ENCODE data around the gene CHRNA5. TPM values are rescaled to one million over a fixed set of nuclear protein-coding genes. Genes with fewer than 3 reads are reported as not detected.
"Not testable (repeated sequence)": the region's sequence is repeated elsewhere in the genome, so short reads cannot be mapped to it uniquely, and the experiment has no call there.

CHRNA5 gene
- total and polyA plus RNA-seq, 7 donors = 0.92 to 3.8 (median 1.8) TPM

- H3K27me3 ChIP-seq = no peaks in the 10 kb centered on the region
- H3K9me3 ChIP-seq = no peaks in the 10 kb centered on the region
- 89 to 96% methylated on average over 1 of the region's 1 CpG for WGBS, 2 donors
- TF ChIP-seq, protein P1, sequence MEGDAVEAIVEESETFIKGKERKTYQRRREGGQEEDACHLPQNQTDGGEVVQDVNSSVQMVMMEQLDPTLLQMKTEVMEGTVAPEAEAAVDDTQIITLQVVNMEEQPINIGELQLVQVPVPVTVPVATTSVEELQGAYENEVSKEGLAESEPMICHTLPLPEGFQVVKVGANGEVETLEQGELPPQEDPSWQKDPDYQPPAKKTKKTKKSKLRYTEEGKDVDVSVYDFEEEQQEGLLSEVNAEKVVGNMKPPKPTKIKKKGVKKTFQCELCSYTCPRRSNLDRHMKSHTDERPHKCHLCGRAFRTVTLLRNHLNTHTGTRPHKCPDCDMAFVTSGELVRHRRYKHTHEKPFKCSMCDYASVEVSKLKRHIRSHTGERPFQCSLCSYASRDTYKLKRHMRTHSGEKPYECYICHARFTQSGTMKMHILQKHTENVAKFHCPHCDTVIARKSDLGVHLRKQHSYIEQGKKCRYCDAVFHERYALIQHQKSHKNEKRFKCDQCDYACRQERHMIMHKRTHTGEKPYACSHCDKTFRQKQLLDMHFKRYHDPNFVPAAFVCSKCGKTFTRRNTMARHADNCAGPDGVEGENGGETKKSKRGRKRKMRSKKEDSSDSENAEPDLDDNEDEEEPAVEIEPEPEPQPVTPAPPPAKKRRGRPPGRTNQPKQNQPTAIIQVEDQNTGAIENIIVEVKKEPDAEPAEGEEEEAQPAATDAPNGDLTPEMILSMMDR (IDR thresholded peaks at IDR 0.05) = no peak
- TF ChIP-seq POLR2AphosphoS5 (IDR thresholded peaks at IDR 0.05) = no peak
- TF ChIP-seq EP300 (IDR thresholded peaks at IDR 0.05) = no peak
- no peak for TF ChIP-seq POLR2A (IDR thresholded peaks at IDR 0.05)
- H3K27ac ChIP-seq = no peak overlapping the region
- DNase-seq = no peak
- no peaks in the 10 kb centered on the region for H3K36me3 ChIP-seq
- H3K4me1 ChIP-seq = peaks cover 0 to 9% (median 2%) of the 10 kb centered on the region in 4 donors
- intact Hi-C loops (cut with DNase I) = no loop called here
- H3K4me3 ChIP-seq = no peak overlapping the region
Measured at GRCh38 chr15:78536134-78536533, 29.2 kb upstream of the CHRNA5 start.

DNA sequence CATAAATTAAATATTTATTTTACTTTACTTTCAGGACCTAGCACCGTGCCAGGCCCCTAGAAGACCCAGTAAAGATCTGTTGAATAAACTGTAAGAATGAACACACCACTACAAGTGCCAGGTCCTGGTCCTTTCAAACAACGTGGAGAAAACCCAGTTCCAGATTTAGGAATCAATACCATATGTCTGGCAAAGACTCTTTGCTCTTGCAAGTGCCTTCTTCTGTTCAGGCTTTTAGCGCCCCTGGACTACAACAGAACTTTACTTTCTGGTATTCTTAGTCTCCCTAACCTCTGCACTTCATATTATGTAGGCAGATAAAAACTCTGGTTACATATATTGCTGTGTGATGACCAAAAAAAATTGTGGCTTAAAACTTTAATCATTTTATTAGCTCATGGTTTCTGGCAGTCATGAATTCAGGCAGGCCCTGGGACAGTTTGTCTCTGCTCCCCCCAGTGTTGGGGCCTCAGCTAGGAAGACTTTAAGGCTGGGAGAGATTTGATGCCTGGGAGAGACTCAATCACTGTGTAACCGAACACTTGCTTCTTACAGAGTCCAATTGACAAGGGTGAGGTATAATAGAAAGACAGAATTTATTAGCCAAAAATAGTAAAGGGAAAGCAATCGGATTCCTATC is 27.9 kb upstream of the CHRNA5 start:
- H3K9me3 ChIP-seq = no peaks in the 10 kb centered on the region
- no peak overlapping the region for H3K4me3 ChIP-seq
- intact Hi-C loops (cut with DNase I) = no loop called here
- WGBS, 2 donors = 91% methylated on average over 5 of the region's 5 CpGs
- no peak for DNase-seq
- TF ChIP-seq POLR2AphosphoS5 (IDR thresholded peaks at IDR 0.05) = no peak
- TF ChIP-seq POLR2A (IDR thresholded peaks at IDR 0.05) = no peak
- TF ChIP-seq, protein P1 (IDR thresholded peaks at IDR 0.05) = no peak
- TF ChIP-seq EP300 (IDR thresholded peaks at IDR 0.05) = no peak
- H3K27me3 ChIP-seq = no peaks in the 10 kb centered on the region
- H3K27ac ChIP-seq = no peak overlapping the region
- H3K4me1 ChIP-seq = peaks cover 0 to 22% (median 13%) of the 10 kb centered on the region in 4 donors
- peaks cover 0 to 5% (median 0%) of the 10 kb centered on the region in 4 donors for H3K36me3 ChIP-seq

- Histone ChIP-seq H3K4me3 (no peak overlapping the region), H3K27me3 (no peaks in the 10 kb centered on the region), H3K4me1 (peaks cover 0 to 29% (median 16%) of the 10 kb centered on the region in 4 donors), H3K36me3 (peaks cover 0 to 14% (median 4%) of the 10 kb centered on the region in 4 donors), H3K27ac (no peak overlapping the region), H3K9me3 (no peaks in the 10 kb centered on the region)
- intact Hi-C loops (cut with DNase I) = no loop called here
- WGBS, 2 donors = 85 to 92% methylated on average over 1 of the region's 1 CpG
- no peak for TF ChIP-seq POLR2AphosphoS5 (IDR thresholded peaks at IDR 0.05)
- TF ChIP-seq, protein P1 (IDR thresholded peaks at IDR 0.05) = no peak
- no peak for TF ChIP-seq POLR2A (IDR thresholded peaks at IDR 0.05)
- TF ChIP-seq EP300 (IDR thresholded peaks at IDR 0.05) = no peak
- no peak for DNase-seq
Measured at GRCh38 chr15:78538358-78538757, 27.0 kb upstream of the CHRNA5 start.

DNA sequence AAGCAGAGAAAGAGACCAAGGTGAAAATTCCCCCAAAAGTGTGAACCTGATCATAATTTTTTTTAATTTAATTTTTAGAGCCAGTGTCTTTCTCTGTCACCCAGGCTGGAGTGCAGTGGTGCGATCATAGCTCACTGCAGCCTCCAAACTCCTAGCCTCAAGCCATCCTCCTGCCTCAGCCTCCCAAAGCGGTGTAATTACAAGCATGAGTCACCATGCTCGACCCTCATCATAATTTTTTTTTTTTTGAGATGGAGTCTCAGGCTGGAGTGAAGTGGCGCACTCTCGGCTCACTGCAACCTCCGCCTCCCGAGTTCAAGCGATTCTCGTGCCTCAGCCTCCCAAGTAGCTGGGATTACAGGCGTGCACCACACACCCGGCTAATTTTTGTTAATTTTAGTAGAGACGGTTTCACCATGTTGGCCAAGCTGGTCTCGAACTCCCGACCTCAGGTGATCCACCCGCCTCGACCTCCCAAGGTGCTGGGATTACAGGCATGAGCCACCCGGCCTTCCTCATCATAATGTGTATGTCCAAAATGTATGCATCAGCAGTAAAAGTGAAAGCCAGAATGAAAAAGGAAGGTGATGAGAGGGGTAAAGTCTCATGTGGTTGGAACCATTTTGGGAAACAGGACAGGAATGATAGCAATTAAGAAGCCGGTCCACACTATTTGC is 25.7 kb upstream of the CHRNA5 start:
- peaks cover 0 to 29% (median 16%) of the 10 kb centered on the region in 4 donors for H3K4me1 ChIP-seq
- H3K9me3 ChIP-seq, H3K27me3 ChIP-seq, DNase-seq: not testable (repeated sequence)
- H3K27ac ChIP-seq = peak overlapping the region; percentile 94 to 97 (median 96)
- WGBS, 2 donors = 66 to 76% methylated on average over 18 of the region's 18 CpGs
- intact Hi-C loops (cut with DNase I) = loop anchor here (2.0 kb wide), 2 partner anchors 25 to 33 kb away; partner anchors contain the start of genes CHRNA5 and HYKK
- H3K4me3 ChIP-seq = peak overlapping the region; percentile 73 to 88 (median 78)
- peaks cover 0 to 27% (median 7%) of the 10 kb centered on the region in 4 donors for H3K36me3 ChIP-seq

DNA sequence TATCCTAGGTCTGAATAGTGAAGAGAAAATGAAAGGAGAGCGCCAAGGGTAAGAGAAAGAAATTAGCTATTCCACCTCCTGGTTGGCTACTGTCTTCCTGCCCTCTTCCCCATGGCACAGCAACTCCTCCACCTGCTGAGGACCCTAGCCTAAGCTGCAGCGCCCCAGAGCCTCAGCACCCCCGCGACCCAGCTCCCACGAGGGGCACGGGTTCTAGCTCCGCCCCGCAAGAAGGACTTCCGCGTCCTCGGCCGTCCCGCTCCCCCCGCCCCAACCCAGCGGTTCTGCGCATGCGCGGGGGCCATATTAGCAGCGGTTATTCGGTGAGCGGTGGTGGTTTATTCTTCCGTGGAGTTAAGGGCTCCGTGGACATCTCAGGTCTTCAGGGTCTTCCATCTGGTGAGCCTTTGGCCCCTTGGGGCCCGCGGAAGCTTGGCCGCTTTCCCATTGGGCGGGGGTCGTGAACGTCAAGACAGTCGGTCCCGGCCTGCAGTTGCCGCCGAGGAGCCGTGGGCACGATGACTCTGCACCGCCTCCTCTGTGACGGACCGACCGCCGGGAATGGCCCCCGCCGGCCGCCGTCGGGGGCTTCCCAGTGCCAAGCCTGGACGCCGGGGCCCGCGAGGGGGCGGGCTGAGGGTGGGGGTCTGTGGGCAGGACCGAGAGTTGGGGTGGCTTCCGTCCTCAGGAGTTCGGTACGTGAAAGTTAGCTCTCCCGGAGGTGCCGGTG is 25.0 kb upstream of the CHRNA5 start, which contains the start of gene PSMA4:
Gene PSMA4 (plus strand): TSS at position 304 of the 730 bp plus-strand sequence. CDS start 1,484 bp downstream, outside the sequence.
- H3K9me3 ChIP-seq = no peaks in the 10 kb centered on the region
- WGBS, 2 donors = 0% methylated on average over 56 of the region's 56 CpGs
- peaks cover 1 to 34% (median 12%) of the 10 kb centered on the region in 4 donors for H3K36me3 ChIP-seq
- peaks cover 0 to 29% (median 16%) of the 10 kb centered on the region in 4 donors for H3K4me1 ChIP-seq
- intact Hi-C loops (cut with DNase I) = loop anchor here (2.0 kb wide), 2 partner anchors 24 to 34 kb away; partner anchors contain the start of genes CHRNA5 and HYKK
- TF ChIP-seq, protein P1 (IDR thresholded peaks at IDR 0.05) = peak in 2 of 4 experiments; percentile 33 to 44
- peak; percentile 80 to 93 (median 92) for TF ChIP-seq POLR2AphosphoS5 (IDR thresholded peaks at IDR 0.05)
- no peak for TF ChIP-seq EP300 (IDR thresholded peaks at IDR 0.05)
- peak; percentile 75 to 90 for TF ChIP-seq POLR2A (IDR thresholded peaks at IDR 0.05)
- peak within 1 kb of the TSS; percentile 94 to 97 (median 96) for H3K27ac ChIP-seq
- peak; percentile 96 for DNase-seq
- peak within 1 kb of the TSS; percentile 73 to 88 (median 78) for H3K4me3 ChIP-seq
- no peaks in the 10 kb centered on the region for H3K27me3 ChIP-seq

Measured in sigmoid colon (tissue), 7 donors.